ENCODE results near the gene WNK2.

WNK2 gene

GRCh38 chr9:93220627-93221026, 36.7 kb downstream of the WNK2 start:
- DNase-seq: no peak

- DNase-seq: no peak
These were observed 37.1 kb downstream of the WNK2 start for GRCh38 chr9:93221044-93221443.

- no peak for DNase-seq
These were observed 38.9 kb downstream of the WNK2 start for GRCh38 chr9:93222890-93223259.

- DNase-seq: peak; percentile 66
These were observed 39.6 kb downstream of the WNK2 start for GRCh38 chr9:93223260-93224180.

- no peak for DNase-seq
These were observed 40.7 kb downstream of the WNK2 start for GRCh38 chr9:93224591-93224990.

GRCh38 chr9:93225417-93225816, 41.5 kb downstream of the WNK2 start:
- DNase-seq: no peak

- DNase-seq: no peak
These were observed 42.0 kb downstream of the WNK2 start for GRCh38 chr9:93225892-93226291.

GRCh38 chr9:93226819-93227218, 42.9 kb downstream of the WNK2 start:
- no peak for DNase-seq

GRCh38 chr9:93228030-93228429, 44.1 kb downstream of the WNK2 start:
- DNase-seq: no peak

- DNase-seq: no peak
These were observed 44.5 kb downstream of the WNK2 start for GRCh38 chr9:93228453-93228852.

- DNase-seq: no peak
These were observed 45.7 kb downstream of the WNK2 start for GRCh38 chr9:93229636-93230035.

GRCh38 chr9:93230185-93230584, 46.2 kb downstream of the WNK2 start:
- no peak for DNase-seq

GRCh38 chr9:93230601-93231000, 46.7 kb downstream of the WNK2 start:
- DNase-seq: no peak

- peak; percentile 57 for DNase-seq
These were observed 47.3 kb downstream of the WNK2 start for GRCh38 chr9:93231121-93231694.

- DNase-seq: no peak
These were observed 47.8 kb downstream of the WNK2 start for GRCh38 chr9:93231716-93232115.

- peak; percentile 13 for DNase-seq
These were observed 48.5 kb downstream of the WNK2 start for GRCh38 chr9:93232388-93232960.

- no peak for DNase-seq
These were observed 49.1 kb downstream of the WNK2 start for GRCh38 chr9:93233033-93233432.

- no peak for DNase-seq
These were observed 50.7 kb downstream of the WNK2 start for GRCh38 chr9:93234600-93234999.

GRCh38 chr9:93235300-93235960, 51.5 kb downstream of the WNK2 start:
- no peak for DNase-seq

GRCh38 chr9:93236541-93237206, 52.7 kb downstream of the WNK2 start:
- DNase-seq: no peak

GRCh38 chr9:93237540-93237939, 53.6 kb downstream of the WNK2 start:
- no peak for DNase-seq

GRCh38 chr9:93238953-93239925, 55.3 kb downstream of the WNK2 start:
- DNase-seq: no peak

Data from DMS79 (cell line).